ENCODE results near the gene MYO3B. TPM values are rescaled to one million over a fixed set of nuclear protein-coding genes. Genes with fewer than 3 reads are reported as not detected.

The MYO3B gene
- total and polyA plus RNA-seq, 7 donors = 0.34 TPM; not detected in 6

GRCh38 chr2:170314744-170315447, 136.9 kb downstream of the MYO3B start:
- no peaks in the 10 kb centered on the region for H3K36me3 ChIP-seq
- WGBS, 2 donors = 49 to 73% methylated on average over 7 of the region's 7 CpGs

GRCh38 chr2:170320948-170321347, 143.0 kb downstream of the MYO3B start:
- H3K27ac ChIP-seq = no peak overlapping the region
- H3K9me3 ChIP-seq = peaks cover 0 to 5% (median 2%) of the 10 kb centered on the region in 4 donors
- TF ChIP-seq POLR2A (IDR thresholded peaks at IDR 0.05) = no peak
- no peak for TF ChIP-seq EP300 (IDR thresholded peaks at IDR 0.05)
- H3K4me3 ChIP-seq = no peak overlapping the region
- H3K27me3 ChIP-seq = no peaks in the 10 kb centered on the region
- no peaks in the 10 kb centered on the region for H3K36me3 ChIP-seq
- DNase-seq = no peak
- intact Hi-C loops (cut with DNase I) = loop anchor here (5.0 kb wide), 1 partner anchor 496 kb away; the partner anchor contains the start of gene GAD1
- WGBS, 2 donors = 89 to 90% methylated on average over 3 of the region's 3 CpGs
- H3K4me1 ChIP-seq = no peaks in the 10 kb centered on the region

More at GRCh38 chr2:170314744-170315447, 136.9 kb downstream of the MYO3B start:
- DNase-seq = no peak
- Histone ChIP-seq H3K9me3 (peaks cover 0 to 2% (median 0%) of the 10 kb centered on the region in 4 donors), H3K4me1 (no peaks in the 10 kb centered on the region), H3K27ac (no peak overlapping the region), H3K27me3 (no peaks in the 10 kb centered on the region), H3K4me3 (no peak overlapping the region)
- no peak for TF ChIP-seq POLR2A (IDR thresholded peaks at IDR 0.05)
- TF ChIP-seq POLR2AphosphoS5 (IDR thresholded peaks at IDR 0.05) = no peak
- TF ChIP-seq EP300 (IDR thresholded peaks at IDR 0.05) = no peak
- TF ChIP-seq CTCF (IDR thresholded peaks at IDR 0.05) = no peak
- intact Hi-C loops (cut with DNase I) = no loop called here

- DNase-seq = no peak
- H3K36me3 ChIP-seq = no peaks in the 10 kb centered on the region
- WGBS, 2 donors = 93 to 96% methylated on average over 3 of the region's 3 CpGs
- no peak overlapping the region for H3K4me3 ChIP-seq
- H3K9me3 ChIP-seq = peaks cover 0 to 5% (median 2%) of the 10 kb centered on the region in 4 donors
- H3K27me3 ChIP-seq = no peaks in the 10 kb centered on the region
- H3K27ac ChIP-seq = no peak overlapping the region
- intact Hi-C loops (cut with DNase I) = loop anchor here (5.0 kb wide), 1 partner anchor 496 kb away; the partner anchor contains the start of gene GAD1
- no peak for TF ChIP-seq EP300 (IDR thresholded peaks at IDR 0.05)
- no peak for TF ChIP-seq POLR2A (IDR thresholded peaks at IDR 0.05)
- no peak for TF ChIP-seq CTCF (IDR thresholded peaks at IDR 0.05)
- no peak for TF ChIP-seq POLR2AphosphoS5 (IDR thresholded peaks at IDR 0.05)
- no peaks in the 10 kb centered on the region for H3K4me1 ChIP-seq
Measured at GRCh38 chr2:170321526-170321925, 143.6 kb downstream of the MYO3B start.

GRCh38 chr2:170322140-170322766, 144.3 kb downstream of the MYO3B start:
- no peaks in the 10 kb centered on the region for H3K4me1 ChIP-seq
- H3K27me3 ChIP-seq = no peaks in the 10 kb centered on the region
- DNase-seq = no peak
- WGBS, 2 donors = 91% methylated on average over 7 of the region's 7 CpGs
- H3K36me3 ChIP-seq = no peaks in the 10 kb centered on the region
- H3K27ac ChIP-seq = no peak overlapping the region
- no peak for TF ChIP-seq POLR2A (IDR thresholded peaks at IDR 0.05)
- no peak for TF ChIP-seq POLR2AphosphoS5 (IDR thresholded peaks at IDR 0.05)
- no peak for TF ChIP-seq EP300 (IDR thresholded peaks at IDR 0.05)
- TF ChIP-seq CTCF (IDR thresholded peaks at IDR 0.05) = no peak
- intact Hi-C loops (cut with DNase I) = loop anchor here (5.0 kb wide), 1 partner anchor 495 kb away; the partner anchor contains the start of gene GAD1
- no peak overlapping the region for H3K4me3 ChIP-seq
- peaks cover 0 to 5% (median 2%) of the 10 kb centered on the region in 4 donors for H3K9me3 ChIP-seq

- intact Hi-C loops (cut with DNase I) = loop anchor here (5.0 kb wide), 1 partner anchor 494 kb away; the partner anchor contains the start of gene GAD1
- no peak overlapping the region for H3K27ac ChIP-seq
- WGBS, 2 donors = 55 to 60% methylated on average over 4 of the region's 4 CpGs
- no peaks in the 10 kb centered on the region for H3K36me3 ChIP-seq
- H3K4me1 ChIP-seq = no peaks in the 10 kb centered on the region
- H3K9me3 ChIP-seq = peaks cover 0 to 5% (median 2%) of the 10 kb centered on the region in 4 donors
- H3K4me3 ChIP-seq = no peak overlapping the region
- DNase-seq = no peak
- H3K27me3 ChIP-seq = no peaks in the 10 kb centered on the region
- TF ChIP-seq POLR2A (IDR thresholded peaks at IDR 0.05) (no peak), EP300 (IDR thresholded peaks at IDR 0.05) (no peak), CTCF (IDR thresholded peaks at IDR 0.05) (no peak), POLR2AphosphoS5 (IDR thresholded peaks at IDR 0.05) (no peak)
Measured at GRCh38 chr2:170323743-170324142, 145.8 kb downstream of the MYO3B start.

Measured in sigmoid colon (tissue), 7 donors.